Sigmoid colon (tissue), 7 donors: Measurements from ENCODE around the gene PLEKHG5. TPM values are rescaled to one million over a fixed set of nuclear protein-coding genes. Genes with fewer than 3 reads are reported as not detected.

Experiments used
- DNase-seq: peaks from one replicate; pipeline ENCODE4 v3.0.0-alpha.2; 2019
- H3K27ac ChIP-seq, 4 donors: fragments of 200-600 bp; sonication (generic); one replicate each; pipeline ENCODE4 v1.5.1; 2016 to 2019; ENCODE audit warnings: mild to moderate bottlenecking in 1 of 4
- H3K27me3 ChIP-seq, 3 donors: fragments of 200-600 bp; sonication (generic); one replicate each; pipeline ENCODE4 v1.5.1; 2019; ENCODE audit warnings: mild to moderate bottlenecking in 1 of 3
- H3K36me3 ChIP-seq, 4 donors: fragments of 200-600 bp; sonication (generic); one replicate each; pipeline ENCODE4 v1.5.1; 2016 to 2019
- H3K4me1 ChIP-seq, 4 donors: fragments of 200-600 bp; sonication (generic); one replicate each; pipeline ENCODE4 v1.5.1; 2017 to 2019
- H3K4me3 ChIP-seq, 4 donors: fragments of 200-600 bp; sonication (generic); one replicate each; pipeline ENCODE4 v1.5.1; 2017 to 2019; ENCODE audit warnings: mild to moderate bottlenecking in 2 of 4, moderate library complexity in 1 of 4
- H3K9me3 ChIP-seq, 4 donors: fragments of 200-600 bp in 3 of 4; sonication (generic) in 3 of 4; one replicate each; pipeline versions ENCODE4 v1.5.1 to v1.6.1; 2013 to 2019
- EP300 ChIP-seq, 4 donors: sonication (generic); formaldehyde crosslinking; IDR thresholded peaks; one replicate each; pipeline ENCODE4 v1.6.1; 2017; ENCODE audit warnings: antibody characterized with exemption in 4 of 4
- POLR2A ChIP-seq, 2 donors: fragments of 450-650 bp; IDR thresholded peaks; one replicate each; pipeline ENCODE4 v1.6.1; 2016; ENCODE audit warnings: antibody characterized with exemption in 2 of 2, mild to moderate bottlenecking in 2 of 2, moderate library complexity in 2 of 2
- POLR2AphosphoS5 ChIP-seq, 4 donors: sonication (generic); formaldehyde crosslinking; IDR thresholded peaks; one replicate each; pipeline ENCODE4 v1.6.1; 2017; ENCODE audit warnings: antibody characterized with exemption in 4 of 4
- WGBS, 2 donors: extraction: QIAGEN DNeasy Blood & Tissue Kit; methylation state at CpG; one replicate each; pipeline ENCODE4 v1.1.7; 2013; 5-methylcytosine and 5-hydroxymethylcytosine counted together
- intact Hi-C: fragments of 100-400 bp; cut with DNase I; formaldehyde crosslinking; loops from one replicate; pipeline ENCODE4 v1.15.1; 2023
- polyA plus RNA-seq, 3 donors: library from polyadenylated mRNA; stranded (reverse); fragments of 200-250 nt; gene quantifications; one replicate each; pipeline ENCODE4 v1.2.3, GENCODE V29; 2013
- total RNA-seq, 4 donors: library from RNA; depleted of rRNA; stranded (reverse); fragments of >200 nt; gene quantifications; one replicate each; pipeline ENCODE4 v1.1.0, GENCODE V29; 2016
- TF ChIP-seq, protein P1 (sequence below), 4 experiments: fragments of 450-650 bp in 3 of 4; fragments of 200-600 bp in 1 of 4; IDR thresholded peaks; one replicate each; pipeline ENCODE4 v1.5.1; 2016 to 2019; ENCODE audit warnings: antibody characterized with exemption in 4 of 4, mild to moderate bottlenecking in 3 of 4, moderate library complexity in 2 of 4
- donor health status: healthy with polysubstance abuse.
- donor health status: Bipolar disorder and iron deficiency.
- donor health status: healthy.

Gene PLEKHG5
- total and polyA plus RNA-seq, 7 donors, result 2.5 to 18.8 (median 5.4) TPM

GRCh38 chr1:6427441-6428390, 63.8 kb downstream of the PLEKHG5 start:
- peaks cover 31 to 81% (median 73%) of the 10 kb centered on the region in 3 donors for H3K27me3 ChIP-seq

DNA sequence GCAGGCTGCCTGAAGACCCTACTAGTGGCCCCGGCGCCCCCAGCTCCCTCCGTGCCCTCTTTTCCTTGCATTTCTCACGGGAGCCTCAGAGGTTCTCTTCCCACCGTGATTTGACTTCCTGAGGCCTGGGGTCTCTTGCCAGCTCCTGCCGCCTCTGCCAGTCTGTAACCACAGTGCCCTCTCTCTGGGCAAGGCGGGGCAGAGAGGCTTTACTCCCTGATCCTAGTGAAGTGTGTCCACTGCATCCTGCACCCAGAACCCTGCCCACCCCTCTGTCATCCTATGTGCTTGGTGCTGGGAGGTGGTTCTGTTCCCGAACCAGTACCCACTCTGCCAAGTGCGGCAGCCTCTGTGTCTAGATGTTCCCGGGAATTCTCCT, 64.5 kb downstream of the PLEKHG5 start:
- Histone ChIP-seq H3K4me3 (no peak overlapping the region), H3K27ac (no peak overlapping the region), H3K4me1 (peaks cover 0 to 27% (median 21%) of the 10 kb centered on the region in 4 donors), H3K9me3 (no peaks in the 10 kb centered on the region), H3K27me3 (peaks cover 31 to 88% (median 79%) of the 10 kb centered on the region in 3 donors), H3K36me3 (no peaks in the 10 kb centered on the region)
- TF ChIP-seq, protein P1, sequence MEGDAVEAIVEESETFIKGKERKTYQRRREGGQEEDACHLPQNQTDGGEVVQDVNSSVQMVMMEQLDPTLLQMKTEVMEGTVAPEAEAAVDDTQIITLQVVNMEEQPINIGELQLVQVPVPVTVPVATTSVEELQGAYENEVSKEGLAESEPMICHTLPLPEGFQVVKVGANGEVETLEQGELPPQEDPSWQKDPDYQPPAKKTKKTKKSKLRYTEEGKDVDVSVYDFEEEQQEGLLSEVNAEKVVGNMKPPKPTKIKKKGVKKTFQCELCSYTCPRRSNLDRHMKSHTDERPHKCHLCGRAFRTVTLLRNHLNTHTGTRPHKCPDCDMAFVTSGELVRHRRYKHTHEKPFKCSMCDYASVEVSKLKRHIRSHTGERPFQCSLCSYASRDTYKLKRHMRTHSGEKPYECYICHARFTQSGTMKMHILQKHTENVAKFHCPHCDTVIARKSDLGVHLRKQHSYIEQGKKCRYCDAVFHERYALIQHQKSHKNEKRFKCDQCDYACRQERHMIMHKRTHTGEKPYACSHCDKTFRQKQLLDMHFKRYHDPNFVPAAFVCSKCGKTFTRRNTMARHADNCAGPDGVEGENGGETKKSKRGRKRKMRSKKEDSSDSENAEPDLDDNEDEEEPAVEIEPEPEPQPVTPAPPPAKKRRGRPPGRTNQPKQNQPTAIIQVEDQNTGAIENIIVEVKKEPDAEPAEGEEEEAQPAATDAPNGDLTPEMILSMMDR (IDR thresholded peaks at IDR 0.05), result no peak
- TF ChIP-seq POLR2A (IDR thresholded peaks at IDR 0.05), result no peak
- no peak for TF ChIP-seq EP300 (IDR thresholded peaks at IDR 0.05)
- no peak for TF ChIP-seq POLR2AphosphoS5 (IDR thresholded peaks at IDR 0.05)
- DNase-seq, result no peak
- 68 to 87% methylated on average over 10 of the region's 10 CpGs for WGBS, 2 donors
- intact Hi-C loops, result no loop called here

More at GRCh38 chr1:6427441-6428390, 63.8 kb downstream of the PLEKHG5 start:
- intact Hi-C loops, result no loop called here
- Histone ChIP-seq H3K9me3 (no peaks in the 10 kb centered on the region), H3K36me3 (no peaks in the 10 kb centered on the region), H3K4me3 (no peak overlapping the region), H3K4me1 (peaks cover 0 to 27% (median 21%) of the 10 kb centered on the region in 4 donors), H3K27ac (no peak overlapping the region)
- WGBS, 2 donors, result 30 to 71% methylated on average over 26 of the region's 26 CpGs
- DNase-seq, result no peak
- no peak for TF ChIP-seq POLR2AphosphoS5 (IDR thresholded peaks at IDR 0.05)
- TF ChIP-seq, protein P1 (IDR thresholded peaks at IDR 0.05), result no peak
- no peak for TF ChIP-seq POLR2A (IDR thresholded peaks at IDR 0.05)
- TF ChIP-seq EP300 (IDR thresholded peaks at IDR 0.05), result no peak

- Histone ChIP-seq H3K9me3 (no peaks in the 10 kb centered on the region), H3K4me3 (no peak overlapping the region), H3K27ac (no peak overlapping the region), H3K36me3 (no peaks in the 10 kb centered on the region), H3K27me3 (peaks cover 31 to 94% (median 85%) of the 10 kb centered on the region in 3 donors), H3K4me1 (peaks cover 0 to 27% (median 21%) of the 10 kb centered on the region in 4 donors)
- 56 to 85% methylated on average over 9 of the region's 9 CpGs for WGBS, 2 donors
- intact Hi-C loops, result no loop called here
- TF ChIP-seq, protein P1 (IDR thresholded peaks at IDR 0.05), result no peak
- TF ChIP-seq EP300 (IDR thresholded peaks at IDR 0.05) (no peak), POLR2A (IDR thresholded peaks at IDR 0.05) (no peak), POLR2AphosphoS5 (IDR thresholded peaks at IDR 0.05) (no peak)
- DNase-seq, result no peak
Measured at GRCh38 chr1:6426277-6426971, 65.0 kb downstream of the PLEKHG5 start.

- Histone ChIP-seq H3K27ac (no peak overlapping the region), H3K4me1 (peaks cover 0 to 31% (median 24%) of the 10 kb centered on the region in 4 donors), H3K27me3 (peaks cover 36 to 99% (median 92%) of the 10 kb centered on the region in 3 donors), H3K9me3 (no peaks in the 10 kb centered on the region), H3K4me3 (no peak overlapping the region), H3K36me3 (no peaks in the 10 kb centered on the region)
- intact Hi-C loops, result no loop called here
- DNase-seq, result no peak
- TF ChIP-seq EP300 (IDR thresholded peaks at IDR 0.05) (no peak), POLR2A (IDR thresholded peaks at IDR 0.05) (no peak), POLR2AphosphoS5 (IDR thresholded peaks at IDR 0.05) (no peak)
- TF ChIP-seq, protein P1 (IDR thresholded peaks at IDR 0.05), result no peak
- WGBS, 2 donors, result 67 to 80% methylated on average over 6 of the region's 6 CpGs
Measured at GRCh38 chr1:6425658-6426057, 65.8 kb downstream of the PLEKHG5 start.
